Measurements from ENCODE around the gene TEPSIN. TPM values are rescaled to one million over a fixed set of nuclear protein-coding genes. Genes with fewer than 3 reads are reported as not detected.
"Not testable (repeated sequence)": the region's sequence is repeated elsewhere in the genome, so short reads cannot be mapped to it uniquely, and the experiment has no call there.

TEPSIN gene
- total RNA-seq, 2 donors from 2014 or later: 34.3 to 34.6 TPM

GRCh38 chr17:81230043-81230820 lies 8.6 kb downstream of the TEPSIN start:
- intact Hi-C loops (cut with DNase I, micrococcal nuclease): no loop called here
- ATAC-seq: peak; percentile 35

GRCh38 chr17:81229666-81229920 lies 9.3 kb downstream of the TEPSIN start:
- no peak for DNase-seq
- ATAC-seq: no peak
- intact Hi-C loops (cut with DNase I, micrococcal nuclease): no loop called here

More at GRCh38 chr17:81230043-81230820, 8.6 kb downstream of the TEPSIN start:
- DNase-seq: no peak

- ATAC-seq (no peak), DNase-seq (no peak)
- intact Hi-C loops (cut with DNase I, micrococcal nuclease): no loop called here
Observed at GRCh38 chr17:81228834-81229665, 9.8 kb downstream of the TEPSIN start.

GRCh38 chr17:81228420-81228819 lies 10.4 kb downstream of the TEPSIN start:
- intact Hi-C loops (cut with DNase I, micrococcal nuclease): no loop called here
- no peak for ATAC-seq
- DNase-seq: no peak

- intact Hi-C loops (cut with DNase I, micrococcal nuclease); DNase-seq; ATAC-seq: not testable (repeated sequence)
Observed at GRCh38 chr17:81227630-81228029, 11.2 kb downstream of the TEPSIN start.

GRCh38 chr17:81223762-81224130 lies 15.1 kb downstream of the TEPSIN start:
- intact Hi-C loops (cut with DNase I, micrococcal nuclease): no loop called here
- DNase-seq: peak in 1 of 2 donors; percentile 40
- no peak for ATAC-seq

- peak; percentile 99 for DNase-seq
- ATAC-seq: peak; percentile 93
- intact Hi-C loops (cut with DNase I, micrococcal nuclease): no loop called here
Observed at GRCh38 chr17:81222906-81223761, 15.7 kb downstream of the TEPSIN start, which contains the start of gene CEP131. Gene CEP131, minus strand, starts transcription at chr17:81222965. Its CDS starts 2,909 bp downstream, at chr17:81220056.

- ATAC-seq: peak; percentile 0
- intact Hi-C loops (cut with DNase I, micrococcal nuclease): no loop called here
- no peak for DNase-seq
Observed at GRCh38 chr17:81222620-81222905, 16.3 kb downstream of the TEPSIN start.

GRCh38 chr17:81221842-81222619 lies 16.8 kb downstream of the TEPSIN start:
- intact Hi-C loops (cut with DNase I, micrococcal nuclease): no loop called here
- ATAC-seq: no peak
- no peak for DNase-seq

GRCh38 chr17:81221371-81221841 lies 17.4 kb downstream of the TEPSIN start:
- ATAC-seq (no peak), DNase-seq (no peak)
- intact Hi-C loops (cut with DNase I, micrococcal nuclease): no loop called here

- DNase-seq (no peak), ATAC-seq (no peak)
- intact Hi-C loops (cut with DNase I, micrococcal nuclease): no loop called here
Observed at GRCh38 chr17:81219476-81220180, 19.2 kb downstream of the TEPSIN start.

- no peak for DNase-seq
- ATAC-seq: no peak
- intact Hi-C loops (cut with DNase I, micrococcal nuclease): no loop called here
Observed at GRCh38 chr17:81218991-81219390, 19.9 kb downstream of the TEPSIN start.

- ATAC-seq (no peak), DNase-seq (no peak)
- intact Hi-C loops (cut with DNase I, micrococcal nuclease): no loop called here
Observed at GRCh38 chr17:81218459-81218858, 20.4 kb downstream of the TEPSIN start.

- intact Hi-C loops (cut with DNase I, micrococcal nuclease): no loop called here
- DNase-seq: no peak
- ATAC-seq: no peak
Observed at GRCh38 chr17:81217491-81217890, 21.4 kb downstream of the TEPSIN start.

GRCh38 chr17:81213978-81214377 lies 24.9 kb downstream of the TEPSIN start:
- no peak for ATAC-seq
- DNase-seq: no peak
- intact Hi-C loops (cut with DNase I, micrococcal nuclease): no loop called here

- intact Hi-C loops (cut with DNase I, micrococcal nuclease): no loop called here
- ATAC-seq: no peak
- no peak for DNase-seq
Observed at GRCh38 chr17:81212365-81212764, 26.5 kb downstream of the TEPSIN start.

- intact Hi-C loops (cut with DNase I, micrococcal nuclease): no loop called here
- DNase-seq: no peak
- no peak for ATAC-seq
Observed at GRCh38 chr17:81210868-81211267, 28.0 kb downstream of the TEPSIN start.

- DNase-seq (no peak), ATAC-seq (no peak)
- intact Hi-C loops (cut with DNase I, micrococcal nuclease): no loop called here
Observed at GRCh38 chr17:81210466-81210865, 28.4 kb downstream of the TEPSIN start.

Measured in left colon (tissue), 2 donors.